ENCODE measurements around the gene MTERF2.

The MTERF2 gene

DNA sequence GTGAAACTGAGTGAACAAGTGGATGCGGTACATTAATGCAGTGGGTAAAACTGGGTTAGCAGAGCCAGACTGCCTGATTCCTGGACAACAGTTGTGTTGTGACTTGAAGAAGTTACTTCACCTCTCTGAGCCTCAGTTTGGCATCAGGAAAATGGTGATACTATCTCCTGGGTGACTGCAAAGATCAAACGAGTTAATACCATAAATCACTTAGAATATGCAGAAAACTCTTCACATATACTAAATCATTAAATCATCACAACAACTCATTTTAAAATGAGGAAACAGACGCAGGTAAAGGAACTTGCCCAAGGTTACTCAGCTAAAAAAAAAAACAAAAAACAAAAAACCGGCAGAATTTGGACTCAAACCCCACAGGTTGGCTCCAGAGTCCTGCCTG is 811 bp downstream of the MTERF2 start:
- DNase-seq: no peak

GRCh38 chr12:106985479-106985878 is 1.5 kb downstream of the MTERF2 start:
- DNase-seq: no peak

DNA sequence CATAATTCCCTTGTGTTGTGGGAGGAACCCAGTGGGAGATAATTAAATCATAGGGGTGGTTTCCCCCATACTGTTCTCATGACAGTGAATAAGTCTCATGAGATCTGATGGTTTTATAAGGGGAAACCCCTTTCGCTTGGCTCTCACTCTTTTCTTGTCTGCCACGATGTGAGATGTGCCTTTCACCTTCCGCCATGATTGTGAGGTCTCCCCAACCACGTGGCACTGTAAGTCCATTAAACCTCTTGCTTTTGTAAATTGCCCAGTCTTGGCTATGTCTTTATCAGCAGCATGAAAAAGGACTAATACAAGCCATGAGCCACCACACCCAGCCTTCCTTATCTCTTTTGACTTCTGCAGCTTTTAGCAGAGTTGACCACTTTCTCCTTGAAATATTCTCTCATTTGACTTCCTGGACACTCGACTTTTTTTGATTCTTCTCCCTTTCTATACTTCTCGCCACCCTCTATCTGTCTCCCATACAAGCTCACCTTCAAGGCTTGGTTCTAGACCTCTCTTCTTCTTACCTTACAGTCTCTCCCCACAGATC is 2.3 kb downstream of the MTERF2 start:
- DNase-seq: no peak

DNA sequence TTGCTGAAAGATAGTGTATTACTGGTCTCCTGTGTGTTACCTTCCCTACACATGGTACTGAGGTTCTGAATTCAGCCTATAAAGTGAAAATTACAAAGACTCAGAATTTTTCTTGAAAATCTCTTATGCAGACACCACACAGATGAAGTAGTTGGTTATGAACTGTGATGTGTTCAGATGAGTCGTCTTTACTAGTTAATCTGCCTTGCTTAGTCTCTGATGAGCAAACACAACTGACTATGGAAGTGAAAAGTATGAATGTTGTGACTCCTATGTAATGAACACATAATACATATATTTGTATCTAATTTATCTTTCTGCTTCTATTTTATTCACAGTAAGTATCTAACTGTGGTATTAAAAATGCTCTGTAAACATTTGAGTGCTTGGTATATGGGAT is 4.7 kb downstream of the MTERF2 start:
- no peak for DNase-seq

GRCh38 chr12:106981788-106982187 is 5.2 kb downstream of the MTERF2 start:
- no peak for DNase-seq

- no peak for DNase-seq
Observed at GRCh38 chr12:106980944-106981343, 6.0 kb downstream of the MTERF2 start.

GRCh38 chr12:106978035-106978800 is 8.7 kb downstream of the MTERF2 start:
- DNase-seq: peak; percentile 57

- no peak for DNase-seq
Observed at GRCh38 chr12:106976668-106977067, 10.3 kb downstream of the MTERF2 start.

- no peak for DNase-seq
Observed at GRCh38 chr12:106975993-106976658, 10.8 kb downstream of the MTERF2 start.

- no peak for DNase-seq
Observed at GRCh38 chr12:106975098-106975497, 11.8 kb downstream of the MTERF2 start.

DNA sequence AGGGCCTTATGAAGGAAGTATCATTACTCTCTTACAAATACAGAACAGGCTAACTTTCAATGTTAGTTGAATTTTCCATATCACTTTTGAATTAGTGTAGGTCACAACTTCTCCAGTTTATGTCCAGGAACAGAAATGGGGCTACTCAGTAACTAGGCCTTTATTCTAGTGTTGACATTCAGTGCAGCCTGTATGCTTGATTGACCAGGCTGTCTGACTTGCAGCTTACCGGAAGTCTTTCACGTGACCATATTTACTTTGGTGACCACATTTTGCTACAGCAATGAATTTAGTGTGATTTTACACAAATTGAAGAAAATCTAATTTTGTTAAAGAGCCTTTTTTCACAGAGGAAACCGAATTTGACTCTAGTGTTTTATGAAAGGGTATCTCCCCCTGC is 12.4 kb downstream of the MTERF2 start:
- DNase-seq: no peak

DNA sequence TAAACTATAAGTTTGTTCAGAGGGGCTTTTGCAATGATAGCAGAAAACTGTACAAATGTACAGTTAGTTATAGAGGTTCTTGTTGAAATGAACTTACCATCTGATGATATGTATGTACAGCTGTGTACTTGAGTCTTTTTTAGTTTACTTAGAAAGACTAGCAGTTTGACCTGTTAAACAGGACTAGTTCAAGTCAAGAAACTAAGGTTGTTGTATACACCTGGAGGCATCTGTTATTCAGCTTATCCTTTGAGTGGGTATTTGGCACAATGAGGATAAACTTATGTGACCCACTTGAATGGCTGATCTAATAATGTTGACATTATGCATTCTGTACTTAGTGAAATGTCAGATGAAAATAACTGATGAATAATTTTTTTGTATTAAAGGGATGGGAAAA is 13.4 kb downstream of the MTERF2 start:
- no peak for DNase-seq

DNA sequence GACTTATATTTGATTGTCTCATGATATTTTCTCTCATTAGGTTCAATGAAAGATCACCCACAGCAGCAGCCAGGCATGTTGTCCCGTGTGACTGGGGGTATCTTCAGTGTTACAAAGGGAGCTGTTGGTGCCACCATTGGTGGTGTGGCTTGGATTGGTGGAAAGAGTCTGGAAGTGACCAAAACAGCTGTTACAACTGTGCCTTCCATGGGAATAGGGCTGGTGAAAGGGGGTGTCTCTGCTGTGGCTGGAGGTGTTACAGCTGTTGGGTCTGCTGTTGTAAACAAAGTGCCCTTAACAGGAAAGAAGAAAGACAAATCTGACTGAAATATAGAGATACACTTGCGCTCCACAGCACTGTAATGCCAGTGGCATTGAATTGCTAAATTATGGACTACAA is 15.9 kb downstream of the MTERF2 start:
- no peak for DNase-seq

DNA sequence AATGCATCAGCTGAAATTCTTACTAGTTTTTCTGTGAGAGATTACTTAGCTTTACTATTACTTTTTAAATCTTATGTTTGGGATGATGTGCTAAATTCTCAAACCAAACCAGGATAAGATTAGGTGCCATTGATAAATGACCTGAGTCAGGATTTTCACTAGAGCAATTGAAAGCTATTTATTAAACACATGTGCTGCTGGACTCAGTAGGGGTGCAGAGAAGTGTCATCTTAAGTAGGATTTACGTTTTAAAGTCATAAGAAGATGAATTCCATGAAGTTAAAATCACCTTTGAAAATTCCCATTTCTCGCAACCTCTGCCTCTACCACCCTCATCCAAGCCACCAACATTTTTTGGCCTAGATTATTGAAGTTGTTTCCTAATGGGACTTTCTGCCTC is 22.4 kb downstream of the MTERF2 start:
- DNase-seq: no peak

DNA sequence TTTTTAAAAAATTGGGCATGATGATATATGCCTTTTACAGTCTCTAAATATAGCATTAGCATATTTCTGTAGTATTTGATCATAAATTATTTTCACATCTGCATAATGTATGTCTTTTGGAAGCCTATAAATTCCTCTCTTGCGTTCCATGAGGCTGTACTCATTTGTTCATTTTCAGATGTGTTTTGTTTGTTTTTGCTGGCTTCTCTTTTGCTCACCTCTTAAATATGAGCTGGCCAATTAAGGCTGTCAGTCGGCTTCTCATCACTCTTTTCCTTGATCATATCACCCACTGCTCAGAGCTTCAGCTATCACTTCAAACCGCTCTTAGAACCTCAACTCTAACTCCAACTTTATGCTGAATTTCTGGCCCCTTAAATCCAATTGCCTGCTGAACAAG is 24.7 kb downstream of the MTERF2 start:
- no peak for DNase-seq

DNA sequence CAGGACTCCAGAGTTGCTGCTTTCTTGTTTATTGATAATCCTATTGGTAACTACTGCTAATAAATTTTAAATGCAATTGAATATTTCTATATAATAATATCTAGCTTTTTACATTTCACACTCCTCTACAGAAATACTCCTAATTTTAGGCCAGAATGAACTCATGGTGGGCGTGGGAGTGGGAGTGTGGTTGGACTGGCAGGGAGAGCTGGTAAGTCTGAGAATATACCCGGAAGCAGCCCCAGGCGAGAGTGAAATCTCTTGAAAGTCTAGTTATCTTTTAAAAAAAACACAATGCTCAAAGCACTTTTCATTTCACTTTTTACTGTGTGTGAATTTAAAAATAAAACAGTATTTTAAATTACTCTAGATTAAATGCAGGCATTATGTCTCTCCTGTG is 26.5 kb downstream of the MTERF2 start:
- DNase-seq: no peak

GRCh38 chr12:106957583-106957982 is 29.4 kb downstream of the MTERF2 start:
- DNase-seq: no peak

DNA sequence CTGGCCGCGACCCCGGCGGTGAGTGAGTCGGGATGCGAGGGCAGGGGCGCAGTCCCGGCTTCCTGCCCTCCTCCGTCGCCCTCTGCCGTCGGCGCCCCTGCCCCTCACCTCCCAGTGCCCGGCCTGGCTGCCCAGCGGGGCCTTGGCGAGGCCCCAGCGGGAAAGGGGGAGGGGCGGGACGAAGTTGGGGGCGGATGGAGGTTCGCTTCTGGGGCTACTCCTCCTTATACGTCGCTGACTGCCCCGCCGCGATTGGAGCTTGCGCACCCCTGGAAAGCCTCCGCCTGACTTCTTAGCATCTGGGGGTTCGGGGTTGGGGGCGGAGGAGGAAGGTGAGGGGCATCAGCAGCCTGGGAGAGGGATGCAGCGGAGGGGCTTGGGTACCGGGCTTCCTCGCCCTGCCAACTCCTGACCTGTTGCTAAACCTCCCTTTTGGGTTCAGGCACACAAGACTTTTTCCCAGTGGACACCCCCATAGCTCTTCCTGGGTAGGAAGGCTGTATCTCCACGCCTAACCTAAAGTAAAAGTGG is 30.8 kb downstream of the MTERF2 start:
- no peak for DNase-seq

DNA sequence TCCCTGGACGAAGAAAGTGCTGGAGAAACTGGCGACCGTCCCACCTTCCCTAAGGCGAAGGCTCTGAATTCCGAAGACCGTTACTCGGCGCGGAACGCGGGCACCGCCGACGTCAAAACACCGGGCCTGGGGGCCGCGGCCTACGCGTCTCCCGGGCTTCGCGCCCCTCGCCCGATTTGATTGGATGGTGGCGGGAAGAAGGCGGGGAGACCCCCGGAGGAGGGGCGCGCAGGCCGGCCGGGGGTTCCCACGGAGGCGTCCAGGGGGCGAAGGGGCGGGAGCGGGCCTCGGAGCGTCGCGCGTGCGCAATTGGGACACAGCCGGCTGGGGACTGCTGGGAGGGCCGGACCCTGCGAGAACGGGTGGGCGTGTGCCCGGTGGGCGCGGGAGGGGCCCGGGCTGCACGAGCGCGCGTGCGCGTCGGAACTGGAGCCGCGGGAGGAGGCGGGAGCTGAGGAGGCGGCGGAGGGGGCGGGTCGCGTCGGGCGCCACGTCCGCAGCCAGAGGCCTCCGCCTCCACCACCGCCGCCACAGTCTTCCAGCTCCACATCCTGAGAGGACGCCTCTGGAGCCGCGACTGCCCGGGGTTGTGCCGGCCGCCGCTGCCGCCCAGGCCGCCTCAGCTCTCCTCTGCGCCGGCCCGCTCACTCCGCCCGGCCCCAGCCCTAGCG is 31.4 kb downstream of the MTERF2 start, which contains the start of gene TMEM263:
Gene TMEM263, plus strand, starts transcription at position 531 of the 671 bp plus-strand sequence. CDS start 11,210 bp downstream, outside the sequence.
- peak; percentile 92 for DNase-seq

- no peak for DNase-seq
Observed at GRCh38 chr12:106954462-106955376, 32.2 kb downstream of the MTERF2 start.

GRCh38 chr12:106953352-106954250 is 33.3 kb downstream of the MTERF2 start:
- DNase-seq: no peak

Data from NCI-H1092 (cell line).